KG1 (cell line): ENCODE measurements around the gene ATP7B.
A peak's percentile ranks its signal among the peaks of the same experiment; 100 is the strongest.
"Not testable (repeated sequence)": the region's sequence is repeated elsewhere in the genome, so short reads cannot be mapped to it uniquely, and the experiment has no call there.

Experiments used
- DNase-seq: peaks from one replicate; lab custom pipeline; 2025; lab: John Stamatoyannopoulos, UW

Gene ATP7B

DNA sequence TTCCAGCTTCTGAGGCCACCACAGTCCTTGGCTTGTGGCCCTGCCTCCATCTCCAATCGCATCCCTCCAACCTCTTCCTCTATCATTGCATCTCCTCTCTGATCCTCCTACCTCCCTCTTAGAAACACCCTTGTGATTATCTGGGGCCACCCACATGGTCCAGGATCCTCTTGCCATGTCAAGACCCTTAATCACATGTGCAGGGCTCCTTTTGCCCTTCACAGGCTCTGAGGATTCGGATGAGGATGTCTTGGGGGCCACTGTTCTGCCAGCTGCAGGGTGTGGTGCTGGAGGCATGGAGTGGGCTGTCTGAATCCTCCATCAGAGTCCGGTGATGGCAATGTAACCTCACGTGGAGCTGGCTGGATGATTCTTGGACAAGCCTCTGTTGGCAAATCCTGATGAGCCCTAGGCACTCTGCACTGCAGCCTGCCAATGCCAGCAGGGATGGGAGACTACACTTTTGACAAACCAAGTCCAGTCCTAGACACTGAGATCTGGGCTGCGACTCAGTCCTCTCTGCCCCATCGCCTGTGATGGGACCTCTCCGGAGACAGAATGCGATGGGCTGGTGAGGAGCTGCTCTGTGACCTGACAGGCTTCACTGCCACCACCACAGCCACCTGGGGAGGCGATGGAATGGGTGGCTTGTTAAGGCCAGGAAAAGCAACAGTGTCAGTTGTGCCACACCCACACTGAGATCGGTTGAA is 88.3 kb downstream of the ATP7B start:
- DNase-seq = no peak

DNA sequence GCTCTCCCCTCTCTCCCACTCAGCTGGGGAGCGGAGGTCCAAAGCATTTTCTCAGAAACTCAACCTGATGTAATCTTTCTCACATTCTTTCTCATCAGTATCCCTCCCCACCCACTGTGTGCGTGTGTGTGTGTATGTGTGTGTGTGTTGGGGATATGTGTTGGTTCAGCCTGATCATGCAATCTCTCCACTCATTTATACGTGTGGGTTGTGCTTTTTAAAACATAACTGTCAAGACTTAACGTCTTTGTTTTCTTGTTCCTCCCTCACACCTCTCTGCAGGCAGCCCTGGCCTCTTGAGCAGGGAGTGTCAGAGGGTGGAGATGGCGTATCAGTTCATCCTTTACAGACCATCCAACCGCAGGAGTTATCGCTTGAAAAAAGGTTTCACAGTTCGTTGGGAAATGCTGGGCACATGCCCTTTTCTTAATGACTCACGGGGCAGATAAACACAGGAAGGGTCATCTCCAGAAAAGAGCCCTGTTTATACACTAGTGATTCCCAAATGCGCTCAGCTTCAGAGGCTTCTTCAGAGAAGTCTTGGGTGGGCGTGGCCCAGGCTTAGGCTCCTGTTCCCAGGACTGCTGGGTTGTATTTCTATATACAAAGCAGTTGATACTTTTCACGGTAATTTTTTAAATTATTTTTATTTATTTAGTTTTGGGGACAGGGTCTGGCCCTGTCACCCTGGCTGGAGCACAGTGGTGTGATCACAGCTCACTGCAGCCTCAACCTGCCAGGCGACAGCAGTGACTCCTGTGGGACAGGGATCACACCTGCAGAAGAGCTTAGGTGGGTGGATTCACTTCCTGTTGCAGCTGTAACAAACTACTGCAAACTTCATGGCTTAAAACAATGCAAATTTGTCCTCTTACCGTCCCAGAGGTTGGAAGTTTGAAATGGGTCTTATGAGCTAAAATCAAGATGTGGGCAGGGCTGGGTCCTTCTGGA is 89.2 kb downstream of the ATP7B start:
- DNase-seq = no peak

DNA sequence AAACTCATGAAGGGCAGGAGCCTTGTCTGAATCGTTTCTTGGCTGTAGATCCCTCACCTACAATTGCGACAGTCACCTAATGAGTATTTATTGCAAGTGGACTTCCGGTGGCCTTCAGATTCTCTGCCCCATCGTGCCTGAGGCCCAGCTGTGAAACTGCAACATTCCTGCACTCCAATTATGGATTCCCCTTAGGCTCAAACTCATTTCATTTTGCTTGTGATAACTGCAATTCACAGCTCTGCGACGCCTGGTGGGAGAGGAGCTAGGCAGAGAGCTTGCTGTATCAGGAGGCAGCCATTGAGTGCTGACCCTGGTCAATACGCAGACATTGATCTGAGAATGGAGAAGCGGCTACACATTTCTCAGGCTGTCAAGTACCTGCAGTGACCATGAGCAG is 90.5 kb downstream of the ATP7B start:
- DNase-seq = no peak

DNA sequence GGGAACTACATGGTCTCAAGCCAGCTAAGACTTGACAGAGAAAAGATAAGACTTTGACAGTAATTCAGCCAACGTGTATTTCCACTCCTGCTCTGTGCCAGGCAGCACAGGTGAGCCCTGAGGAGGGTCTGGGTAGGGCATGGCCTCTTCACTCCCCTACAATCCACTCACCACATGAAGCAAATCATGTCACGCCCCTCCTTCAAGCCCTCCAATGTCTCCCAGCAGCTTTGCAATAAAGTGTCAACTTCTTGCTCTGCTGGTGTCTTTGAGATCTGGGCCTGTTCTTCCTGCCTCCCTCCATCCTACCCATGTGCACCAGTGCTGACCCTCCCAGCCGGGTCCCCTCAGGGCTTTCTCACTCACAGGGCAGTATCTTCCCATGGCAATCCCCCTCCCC is 91.0 kb downstream of the ATP7B start:
- no peak for DNase-seq

DNA sequence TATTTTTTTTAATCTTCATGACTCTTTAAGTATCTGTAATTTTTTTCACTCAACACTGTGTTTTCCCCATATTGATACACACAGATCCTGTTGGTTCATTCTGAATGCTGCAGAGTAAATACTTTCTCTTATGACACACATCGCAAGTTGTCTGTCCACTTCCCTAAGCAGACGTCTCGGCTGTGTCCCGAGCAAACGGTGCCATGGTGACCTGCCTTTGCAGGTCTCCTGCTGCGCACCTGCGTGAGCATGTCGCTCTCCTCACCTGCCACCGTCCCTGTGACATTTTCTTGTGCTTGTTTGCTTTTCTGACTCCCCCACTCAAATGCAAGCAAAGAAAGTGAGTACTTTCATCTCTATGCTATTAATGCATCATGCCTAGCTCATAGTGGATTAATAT is 91.7 kb downstream of the ATP7B start:
- no peak for DNase-seq

DNA sequence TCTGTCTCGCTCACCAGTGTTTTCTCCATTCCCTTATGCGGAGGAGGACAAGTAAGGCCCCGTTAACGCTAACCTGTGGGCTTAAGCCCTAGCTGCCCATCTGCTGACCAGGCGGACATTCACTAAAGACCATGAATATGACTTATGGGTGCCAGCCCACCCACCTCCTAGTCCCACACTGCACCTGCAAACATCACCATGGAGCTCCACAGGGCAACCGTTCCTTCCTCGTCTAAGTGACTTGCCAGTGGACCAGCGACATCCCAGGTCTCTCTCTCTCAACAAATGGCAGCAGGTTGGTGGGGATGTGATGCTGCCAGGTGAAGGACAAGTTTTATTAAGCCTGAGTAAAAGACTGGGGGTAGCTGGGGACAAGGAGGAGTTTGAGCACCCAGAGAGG is 94.3 kb downstream of the ATP7B start:
- no peak for DNase-seq

DNA sequence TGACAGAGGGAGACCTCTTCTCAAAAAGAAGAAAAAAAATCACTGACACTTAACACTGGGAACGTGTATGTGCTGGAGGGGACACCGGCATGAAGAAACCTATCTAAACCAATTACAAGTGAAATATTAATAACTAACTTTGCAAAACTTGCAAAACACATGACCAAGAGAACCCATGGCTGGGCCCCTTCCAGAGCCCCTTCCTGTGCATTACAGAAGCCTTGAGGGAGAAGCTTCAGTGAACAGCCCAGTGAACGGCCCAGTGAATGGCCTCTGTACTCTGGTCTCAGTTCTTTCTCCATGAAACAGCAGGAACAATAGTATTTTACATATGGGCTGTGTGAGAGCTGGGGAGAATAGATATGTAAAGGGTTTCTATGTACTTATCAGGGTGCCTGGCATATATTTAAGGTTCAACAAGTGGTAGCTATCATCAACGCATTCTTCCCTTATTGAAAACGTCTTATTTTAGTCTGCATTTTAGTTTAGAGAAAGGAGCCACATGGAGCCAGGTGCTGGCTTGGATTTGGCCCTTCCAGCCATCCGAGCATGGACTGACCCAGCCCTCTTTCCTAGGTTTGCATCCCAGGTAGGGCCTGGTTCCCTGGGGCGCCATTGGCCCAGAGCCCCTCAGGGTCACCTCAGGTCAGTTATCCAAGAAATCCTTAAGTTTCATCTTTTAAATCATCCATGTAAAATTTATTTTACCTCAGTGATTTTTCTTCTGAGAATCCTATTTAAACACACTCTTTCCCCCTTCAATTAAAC is 95.0 kb downstream of the ATP7B start:
- DNase-seq = no peak

DNA sequence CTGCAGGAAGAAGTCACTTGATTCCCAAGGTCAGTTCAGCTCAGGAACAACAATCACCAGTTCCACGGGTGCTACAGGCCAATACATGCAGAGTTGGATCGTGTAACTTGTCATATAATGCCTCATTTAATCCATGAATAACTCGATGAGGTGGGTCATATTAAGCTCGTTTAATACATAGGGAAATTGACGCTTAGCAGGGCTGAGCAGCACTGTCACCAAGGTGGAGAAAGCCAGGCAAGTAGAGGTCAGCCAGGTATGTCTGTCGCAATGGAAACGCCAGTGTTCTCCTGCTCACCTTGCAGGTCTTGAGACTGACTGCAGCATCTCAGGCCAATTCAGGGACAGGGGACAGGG is 97.1 kb downstream of the ATP7B start:
- no peak for DNase-seq

DNA sequence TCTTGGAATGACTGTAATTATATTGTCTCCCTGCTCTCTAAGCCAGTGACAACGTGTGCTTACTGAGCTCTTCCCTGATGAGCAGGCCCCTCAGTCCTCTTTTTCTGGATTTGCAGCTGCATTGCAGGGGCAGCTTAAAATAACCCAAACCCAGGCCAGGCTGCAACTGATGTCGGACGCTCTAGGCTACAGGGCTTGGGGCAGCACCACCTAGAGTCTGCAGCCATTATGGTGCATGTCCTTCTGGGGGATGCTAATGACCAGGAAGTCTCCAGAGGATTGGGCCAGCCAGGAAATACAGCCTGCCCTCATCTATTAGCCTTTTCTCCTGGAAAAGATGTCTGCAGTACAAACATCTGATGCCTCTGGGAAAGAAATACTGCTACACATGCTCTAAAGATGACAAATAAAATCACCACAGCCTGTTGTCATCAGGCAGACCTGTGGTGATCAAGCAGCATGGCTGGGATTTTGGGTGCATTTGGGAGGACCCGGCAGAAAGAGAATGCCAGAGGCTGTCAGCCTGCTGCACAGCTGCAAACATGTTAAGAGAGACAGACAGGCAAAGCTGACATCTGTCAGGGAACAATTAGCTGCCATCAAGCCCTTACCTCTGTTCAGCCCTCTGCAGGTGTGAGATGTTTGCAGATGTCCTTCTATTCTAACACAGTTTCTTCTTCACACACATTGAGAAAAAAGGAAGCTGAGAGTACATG is 97.7 kb downstream of the ATP7B start:
- DNase-seq = no peak

DNA sequence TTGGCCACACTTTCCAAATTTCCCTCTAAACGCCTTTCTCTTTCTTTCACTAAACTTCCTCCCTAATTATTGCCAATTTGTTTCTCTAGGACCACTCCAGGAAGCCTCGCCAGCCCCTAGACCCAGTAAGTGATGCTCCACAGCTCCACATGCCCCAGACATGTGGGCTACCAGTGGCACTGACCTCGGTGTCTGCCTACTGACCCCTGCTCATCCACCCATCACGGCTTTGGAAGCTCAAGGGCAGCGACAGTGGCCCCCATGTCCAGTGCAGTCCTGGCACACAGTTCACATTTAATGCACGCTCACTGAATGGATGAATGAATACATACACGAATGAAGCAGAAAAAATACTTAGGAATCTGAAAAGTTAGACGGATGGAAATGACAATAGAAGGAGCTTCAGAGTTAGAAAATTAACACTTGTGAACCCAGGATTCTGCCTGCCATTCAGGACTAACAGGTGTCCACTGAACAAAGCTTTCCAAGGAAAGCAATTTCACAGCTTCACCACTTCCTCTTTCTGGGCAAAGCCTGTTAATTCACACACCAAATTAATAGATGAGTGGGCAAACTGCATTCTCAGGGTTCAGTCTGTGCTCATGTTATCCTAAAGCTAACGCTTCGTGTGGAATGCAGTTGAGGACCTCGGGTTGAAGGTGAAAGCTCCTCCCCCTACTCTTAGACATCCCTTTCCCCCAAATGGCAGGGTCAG is 98.6 kb downstream of the ATP7B start:
- DNase-seq = no peak

DNA sequence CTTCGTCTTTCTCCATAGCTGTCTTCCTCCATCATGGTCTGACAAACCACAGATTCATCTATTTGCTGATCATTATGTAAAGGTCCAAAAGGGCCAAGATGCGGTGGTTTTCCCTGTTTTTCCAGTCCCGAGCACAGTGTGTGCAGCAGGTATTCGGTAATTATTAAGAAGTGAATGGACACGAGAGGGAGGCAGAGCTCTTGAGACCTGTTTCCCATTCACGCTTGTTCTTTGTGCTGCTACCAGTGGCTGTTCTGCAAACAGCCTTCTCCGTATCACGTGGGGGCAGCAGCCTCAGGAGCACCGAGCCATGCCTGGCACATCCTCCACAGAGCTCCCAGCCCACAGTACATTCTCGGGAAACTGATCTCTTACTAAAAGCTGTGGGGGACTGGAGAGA is 99.2 kb downstream of the ATP7B start:
- no peak for DNase-seq

DNA sequence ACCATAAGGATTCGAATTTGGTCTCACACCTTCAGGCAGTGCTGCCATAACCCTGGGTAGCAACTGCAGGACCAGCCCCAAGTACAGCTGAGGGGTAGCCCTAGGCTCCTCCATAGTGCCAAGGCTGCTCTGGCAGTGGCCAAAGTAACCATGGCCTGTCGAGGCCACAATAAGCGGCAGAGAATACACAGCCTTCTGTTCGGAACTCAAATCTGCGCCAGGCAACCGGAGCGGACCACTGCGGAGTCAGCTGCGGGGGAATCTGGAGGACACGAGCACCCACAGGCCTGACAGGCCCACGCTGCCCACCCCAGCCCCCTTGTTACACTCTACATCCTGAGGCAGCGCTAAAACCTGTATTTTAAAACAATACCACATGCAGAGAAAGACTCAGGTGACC is 100.7 kb downstream of the ATP7B start:
- DNase-seq = no peak

DNA sequence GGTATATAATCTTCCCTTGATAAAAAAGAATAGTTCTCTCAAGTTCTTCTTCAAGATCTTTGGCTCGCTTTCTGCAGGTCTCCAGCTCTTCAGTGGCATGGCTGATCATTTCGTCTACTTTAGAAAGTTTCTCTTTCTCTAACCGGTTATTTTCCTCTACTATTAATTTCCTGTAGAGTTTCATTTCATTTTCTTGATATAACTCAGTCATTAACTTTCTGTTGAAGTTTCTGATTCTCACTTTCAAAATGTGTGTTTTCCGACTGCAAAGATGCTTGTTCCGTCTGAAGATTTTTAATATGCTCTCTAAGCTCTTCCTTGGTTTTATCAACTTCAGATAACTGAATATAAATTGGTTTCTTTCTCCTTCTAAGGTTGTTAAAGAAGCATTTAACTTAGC is 102.0 kb downstream of the ATP7B start:
- not testable (repeated sequence) for DNase-seq

DNA sequence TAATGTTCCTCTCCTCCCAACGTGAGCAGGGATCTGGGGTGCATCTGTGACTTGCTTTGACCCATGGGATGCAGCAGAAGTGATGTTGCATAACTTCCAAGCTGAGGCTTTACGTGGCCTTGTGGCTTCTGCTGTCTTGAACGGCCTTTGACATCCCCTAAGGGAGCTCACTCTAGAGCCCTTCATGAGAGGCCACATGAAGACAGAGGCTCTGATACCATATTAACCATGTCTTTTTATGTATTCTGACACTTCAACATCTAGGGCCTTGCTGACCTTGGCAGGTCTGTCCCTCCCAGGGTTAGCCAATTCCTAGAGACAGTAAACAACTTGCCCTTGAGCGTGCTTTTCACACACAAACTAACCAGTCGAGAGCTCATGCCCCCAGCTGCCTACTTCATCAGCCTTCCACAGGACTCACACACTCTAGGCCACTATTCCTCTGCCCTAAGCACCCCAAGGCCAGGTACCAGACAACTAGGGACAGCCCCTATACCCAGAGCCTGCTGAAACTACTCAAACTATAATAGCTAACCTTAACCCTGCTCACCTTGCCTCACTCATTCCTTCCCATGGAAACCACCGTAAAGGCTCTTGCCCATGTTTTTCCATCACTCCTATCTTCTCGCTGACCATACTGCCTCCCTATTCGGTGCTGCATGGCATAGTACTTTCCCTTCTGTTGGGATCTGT is 104.1 kb downstream of the ATP7B start:
- DNase-seq = no peak

DNA sequence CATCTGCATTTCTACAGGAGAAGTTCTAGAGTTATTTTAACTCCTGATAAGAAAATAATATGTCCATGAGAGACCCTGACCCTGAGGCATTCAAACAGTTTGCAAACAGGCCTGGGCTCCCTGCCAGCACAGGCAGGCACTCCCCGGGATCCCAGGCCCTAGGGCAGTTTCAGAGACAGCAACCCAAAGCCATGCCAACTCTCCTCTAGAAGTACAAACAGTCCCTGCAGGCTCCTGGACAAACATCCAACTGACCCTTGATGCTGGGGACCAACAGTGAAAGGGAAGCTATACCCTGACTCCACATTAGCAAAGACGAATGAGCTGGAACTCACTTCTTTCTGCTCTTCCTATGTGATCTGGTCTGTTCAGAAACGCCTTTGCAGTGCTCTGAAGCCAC is 104.7 kb downstream of the ATP7B start:
- DNase-seq = no peak

DNA sequence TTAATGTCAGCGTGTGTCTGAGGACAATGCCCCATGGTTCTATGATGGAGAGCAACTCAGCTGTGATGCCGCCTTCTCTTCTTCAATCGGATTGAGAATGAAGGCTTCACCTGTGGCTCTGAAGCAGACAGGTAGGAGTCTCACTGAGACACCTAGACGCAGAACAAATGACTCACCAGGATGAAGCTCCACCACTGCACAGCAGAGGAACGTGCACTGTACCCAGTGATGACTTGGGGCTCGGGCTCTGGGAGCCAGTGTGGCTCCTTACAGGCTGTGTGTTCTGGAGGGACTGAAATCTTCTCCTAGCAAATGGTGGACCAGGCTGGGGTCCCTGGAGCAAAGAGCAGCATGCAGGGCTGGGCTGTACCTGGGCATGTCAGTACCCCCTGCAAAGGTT is 105.5 kb downstream of the ATP7B start:
- DNase-seq = no peak

DNA sequence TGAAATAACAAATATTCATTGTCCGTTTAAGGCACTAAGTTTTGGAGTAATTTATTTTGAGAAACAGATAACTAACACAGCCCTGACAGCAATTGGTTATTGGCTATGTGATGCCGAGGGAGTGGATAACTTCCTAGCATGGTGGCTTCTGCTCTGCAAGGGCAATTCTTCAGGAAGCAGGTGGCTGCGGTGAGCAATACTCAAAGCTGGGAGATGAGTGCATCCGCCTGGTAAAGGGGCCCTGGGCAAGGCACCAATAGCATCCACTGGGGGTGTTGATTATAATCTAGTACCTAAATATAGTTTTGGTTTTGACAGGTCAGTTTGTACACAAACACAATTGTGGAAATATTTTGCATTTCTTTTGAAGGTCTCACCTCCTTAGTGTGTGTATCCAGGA is 108.5 kb downstream of the ATP7B start:
- peak; percentile 38 for DNase-seq

DNA sequence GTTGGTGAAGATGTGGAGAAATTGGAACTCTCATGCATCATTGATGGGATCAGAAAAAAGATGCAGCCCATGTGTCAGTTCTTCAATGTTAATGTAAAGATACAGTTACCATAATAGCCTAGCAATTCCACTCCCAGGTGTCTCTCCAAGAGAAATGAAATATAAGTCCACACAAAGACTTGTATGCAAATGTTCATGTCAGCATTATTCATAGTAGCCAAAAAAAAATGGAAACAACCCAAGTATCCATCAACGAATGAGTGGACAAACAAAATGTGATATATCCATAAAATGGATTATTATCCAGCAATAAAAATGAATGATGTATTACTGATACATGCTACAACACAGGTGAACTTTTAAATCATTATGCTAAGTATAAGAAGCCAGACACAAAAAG is 110.8 kb downstream of the ATP7B start:
- no peak for DNase-seq

DNA sequence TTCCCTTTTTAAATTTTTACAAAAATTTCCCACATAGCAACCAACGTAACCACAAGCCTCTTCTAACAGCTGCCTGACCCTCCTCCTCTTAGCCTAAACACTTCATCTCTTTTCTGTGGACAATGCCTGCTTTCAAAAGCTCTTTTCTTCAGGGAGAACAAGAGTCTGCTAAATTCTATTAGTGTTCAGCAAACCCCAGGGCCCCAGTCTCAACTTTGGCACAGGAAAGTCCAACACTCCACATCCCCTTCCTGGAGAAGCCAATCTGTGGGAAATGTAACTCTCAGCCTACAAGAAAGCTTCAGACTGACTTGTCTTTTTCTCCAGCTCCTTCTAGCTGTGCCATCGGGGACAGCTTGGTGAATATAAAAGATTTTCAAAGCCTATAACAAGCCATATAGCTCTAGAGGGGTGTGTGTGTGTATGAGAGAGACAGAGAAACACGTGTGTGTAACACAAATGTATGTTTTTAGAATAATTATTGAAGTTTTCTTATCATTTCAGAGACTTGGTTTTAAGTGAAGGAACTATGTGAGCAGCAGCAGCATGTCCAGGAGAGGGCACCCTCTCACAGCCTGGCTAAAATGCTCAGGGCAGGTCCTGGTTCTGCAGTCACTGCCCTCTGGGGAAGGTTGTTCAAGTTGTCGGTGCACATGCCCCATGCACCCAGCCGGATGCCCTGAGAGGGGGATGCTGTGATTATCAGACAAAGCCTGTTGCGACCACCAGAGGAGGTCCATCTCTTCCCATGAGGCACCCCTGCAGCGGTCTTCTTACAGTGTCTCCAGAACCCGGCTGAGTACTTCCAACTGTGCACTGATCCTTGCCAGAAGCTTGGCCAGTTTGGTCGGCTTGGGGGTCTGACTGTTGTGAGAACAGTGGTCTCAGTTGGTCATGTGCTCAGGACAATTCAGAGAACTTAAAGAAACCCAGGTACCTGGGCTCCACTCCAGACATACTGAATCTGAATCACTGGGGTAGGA is 115.1 kb downstream of the ATP7B start:
- peak; percentile 5 for DNase-seq

DNA sequence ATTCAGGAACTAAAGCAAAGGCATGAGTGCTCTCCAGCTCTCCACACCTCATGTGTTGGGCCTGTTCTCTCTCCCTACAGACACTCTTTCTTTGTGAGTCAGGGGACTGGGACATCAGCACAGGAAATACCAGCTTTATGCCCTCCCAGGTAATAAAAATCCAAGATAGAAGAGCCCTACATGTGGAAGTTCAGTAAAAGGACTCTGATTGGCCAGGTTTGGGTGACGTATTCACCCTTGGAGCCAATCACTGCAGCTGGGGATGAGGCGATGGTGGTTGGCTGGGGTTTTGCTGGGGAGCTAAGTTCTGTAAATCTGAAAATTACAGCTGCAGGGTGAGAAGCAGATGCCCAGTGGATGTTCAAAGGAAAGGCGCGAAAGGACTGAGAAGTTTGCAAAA is 117.0 kb downstream of the ATP7B start:
- no peak for DNase-seq
